ENCODE measurements around the gene CTSH.

Gene CTSH

DNA sequence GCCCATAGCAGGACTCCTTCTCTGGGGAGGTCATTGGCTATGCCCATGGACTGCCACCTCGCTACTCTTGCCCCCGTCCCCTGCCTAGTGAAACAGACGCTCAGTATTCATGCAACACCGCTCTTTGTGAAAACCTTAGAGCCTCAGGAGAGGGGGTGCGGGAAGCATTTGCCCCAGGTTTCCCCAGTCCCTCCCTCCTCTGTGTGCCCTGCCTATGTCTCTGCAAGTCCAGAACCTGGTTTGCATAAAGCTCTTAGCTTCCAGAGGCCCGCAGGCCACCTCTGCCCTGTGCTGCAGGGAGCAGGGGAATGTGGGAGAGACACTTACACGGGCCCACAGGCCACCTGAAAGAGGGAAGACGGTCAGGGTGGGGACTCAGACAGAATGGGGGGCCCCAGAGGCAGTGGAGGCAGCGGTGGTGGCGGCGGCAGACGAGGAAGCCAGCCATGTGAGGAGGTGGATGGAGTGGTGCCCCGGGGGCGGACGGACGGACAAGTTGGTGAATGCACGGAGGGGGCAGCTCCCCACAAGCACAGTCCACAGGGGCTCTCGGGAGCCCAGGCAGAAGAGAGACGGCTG, 33.8 kb upstream of the CTSH start:
- in situ Hi-C loops (cut with MboI; ENCODE audit: low sequenced_read_pairs), result no loop called here

DNA sequence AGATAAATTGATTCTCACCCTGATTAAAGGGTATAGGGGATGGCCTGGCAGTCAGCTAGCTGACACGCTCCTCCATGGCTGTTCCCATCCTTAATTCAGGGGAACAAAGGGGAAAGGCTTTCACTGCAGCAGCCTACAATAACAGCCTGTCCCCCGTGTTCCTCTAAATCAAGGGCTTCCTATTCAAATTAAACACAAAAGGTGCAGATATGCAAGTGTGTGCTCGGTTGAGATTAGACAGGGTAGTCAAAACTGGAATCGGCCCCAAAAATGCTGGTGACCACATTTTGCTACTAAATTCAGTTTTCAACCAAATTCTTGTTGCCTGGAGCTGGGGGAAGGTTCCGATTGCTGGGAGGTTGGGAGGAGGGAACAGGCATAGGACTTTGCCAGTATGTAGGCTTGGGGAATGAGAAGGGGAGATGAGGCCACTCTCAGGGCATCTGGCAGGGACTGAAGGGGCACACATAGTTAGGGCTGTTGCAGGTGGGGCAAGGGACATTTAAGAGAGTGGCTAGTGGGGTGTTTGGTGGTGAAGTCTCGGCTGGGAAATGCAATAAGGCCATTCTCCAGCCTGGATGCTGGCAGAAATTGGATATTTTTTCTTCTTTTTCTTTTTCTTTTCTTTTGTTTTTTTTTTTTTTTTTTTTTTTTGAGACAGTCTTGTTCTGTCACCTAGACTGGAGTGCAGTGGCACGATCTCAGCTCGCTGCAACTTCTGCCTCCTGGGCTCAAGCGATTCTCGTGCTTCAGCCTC, 32.9 kb upstream of the CTSH start:
- in situ Hi-C loops (cut with MboI; ENCODE audit: low sequenced_read_pairs), result no loop called here

DNA sequence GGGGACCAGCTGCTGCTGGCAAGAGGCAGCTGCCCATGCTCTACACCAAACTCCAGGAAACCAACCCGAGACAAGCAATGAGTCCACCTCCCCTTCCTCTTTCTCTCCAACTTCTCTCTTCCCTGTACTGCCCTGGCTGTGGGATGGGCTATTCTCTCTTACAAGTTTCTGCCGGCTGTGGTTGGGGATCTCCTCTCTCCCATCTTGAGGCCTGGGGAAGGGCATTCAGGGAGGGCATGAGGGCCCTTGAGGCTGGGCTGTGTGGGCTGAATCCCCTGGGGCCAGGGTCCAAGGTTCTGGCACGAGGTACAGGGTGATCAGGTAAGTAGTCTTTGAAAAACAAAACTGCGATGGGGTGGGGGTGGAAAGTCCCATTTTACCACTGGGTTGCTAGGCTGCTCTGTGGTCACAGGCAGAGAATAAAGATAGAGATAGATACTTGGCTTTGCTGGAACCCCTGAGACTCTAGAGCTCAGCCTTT, 32.3 kb upstream of the CTSH start:
- in situ Hi-C loops (cut with MboI; ENCODE audit: low sequenced_read_pairs), result no loop called here

DNA sequence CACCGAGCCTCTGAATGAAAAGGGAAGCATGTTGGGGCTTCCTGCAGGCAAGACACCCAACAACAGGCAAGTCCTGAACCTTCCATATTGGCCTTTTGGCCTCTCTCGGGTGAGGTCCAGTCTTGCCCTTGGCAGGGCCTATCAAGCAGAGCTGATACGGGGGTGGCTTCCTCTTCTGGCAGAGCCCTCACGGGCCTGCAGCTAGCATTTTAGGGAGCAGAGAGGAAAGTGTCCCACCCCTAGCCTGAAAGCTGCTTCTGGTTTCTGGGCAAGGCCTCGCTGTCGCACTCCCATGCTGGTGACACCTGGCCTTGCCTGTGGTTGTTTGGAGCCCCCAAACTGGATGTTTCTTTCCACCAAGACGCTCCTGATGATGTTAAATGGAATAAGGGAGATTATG, 31.8 kb upstream of the CTSH start:
- in situ Hi-C loops (cut with MboI; ENCODE audit: low sequenced_read_pairs), result no loop called here

DNA sequence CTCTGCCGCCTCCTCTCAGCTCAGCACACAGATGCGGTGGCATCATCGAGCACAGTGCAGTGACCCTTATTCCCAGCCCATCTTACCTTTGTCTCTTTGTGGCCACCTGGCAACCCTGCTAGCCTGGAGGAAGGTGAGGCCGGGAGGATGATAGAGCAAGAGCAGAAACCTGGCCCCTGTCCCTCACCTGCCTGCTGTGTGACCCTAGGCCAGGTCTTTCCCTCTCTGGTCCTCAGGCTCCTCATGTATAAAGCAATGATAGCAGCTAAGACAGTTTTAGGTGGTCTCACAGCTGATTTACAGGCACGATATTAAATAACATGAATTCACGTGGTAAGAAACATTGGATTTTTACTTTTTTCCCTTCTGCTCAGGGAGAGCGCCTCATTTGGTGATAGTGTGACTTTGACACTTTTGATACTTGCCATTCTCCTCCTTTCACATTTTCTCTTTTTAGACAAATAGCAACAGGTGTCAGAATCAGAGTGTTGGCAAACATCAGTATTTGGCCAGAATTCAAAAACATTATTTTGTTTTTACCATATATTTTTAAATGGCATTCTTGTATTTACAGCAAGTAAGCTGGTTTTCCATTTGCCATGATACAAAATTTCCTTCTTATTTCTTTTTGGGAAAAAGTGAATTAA, 29.5 kb upstream of the CTSH start:
- in situ Hi-C loops (cut with MboI; ENCODE audit: low sequenced_read_pairs), result no loop called here

DNA sequence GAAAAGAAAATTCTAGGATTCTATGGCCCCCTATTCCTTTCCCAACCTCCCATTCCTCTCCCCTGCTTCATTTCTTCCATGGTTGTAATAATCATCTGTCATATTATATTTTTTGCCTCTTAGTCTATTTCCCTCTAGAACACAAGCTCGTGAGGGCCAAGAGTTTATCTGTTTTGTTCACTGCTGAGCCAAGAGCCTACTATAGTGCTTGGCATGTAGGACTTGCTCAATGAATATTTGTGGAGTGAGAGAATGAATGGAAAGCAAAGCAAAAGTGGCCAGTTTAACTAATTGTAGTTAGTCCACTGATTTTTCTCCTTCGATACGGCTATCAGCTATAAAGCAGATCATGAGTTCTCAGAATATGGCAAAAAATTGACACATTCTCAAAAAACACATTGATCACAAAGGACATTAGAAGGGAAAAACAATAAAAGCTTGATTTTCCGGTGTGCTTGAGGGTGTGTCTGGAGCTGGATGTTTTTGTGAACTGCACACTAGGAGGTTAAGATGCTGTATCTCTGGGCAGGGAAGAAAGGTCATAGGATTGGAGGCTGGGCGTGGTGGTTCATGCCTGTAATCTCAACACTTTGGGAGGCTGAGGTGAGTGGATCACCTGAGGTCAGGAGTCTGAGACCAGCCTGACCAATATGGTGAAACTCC, 25.0 kb upstream of the CTSH start:
- in situ Hi-C loops (cut with MboI; ENCODE audit: low sequenced_read_pairs), result no loop called here

DNA sequence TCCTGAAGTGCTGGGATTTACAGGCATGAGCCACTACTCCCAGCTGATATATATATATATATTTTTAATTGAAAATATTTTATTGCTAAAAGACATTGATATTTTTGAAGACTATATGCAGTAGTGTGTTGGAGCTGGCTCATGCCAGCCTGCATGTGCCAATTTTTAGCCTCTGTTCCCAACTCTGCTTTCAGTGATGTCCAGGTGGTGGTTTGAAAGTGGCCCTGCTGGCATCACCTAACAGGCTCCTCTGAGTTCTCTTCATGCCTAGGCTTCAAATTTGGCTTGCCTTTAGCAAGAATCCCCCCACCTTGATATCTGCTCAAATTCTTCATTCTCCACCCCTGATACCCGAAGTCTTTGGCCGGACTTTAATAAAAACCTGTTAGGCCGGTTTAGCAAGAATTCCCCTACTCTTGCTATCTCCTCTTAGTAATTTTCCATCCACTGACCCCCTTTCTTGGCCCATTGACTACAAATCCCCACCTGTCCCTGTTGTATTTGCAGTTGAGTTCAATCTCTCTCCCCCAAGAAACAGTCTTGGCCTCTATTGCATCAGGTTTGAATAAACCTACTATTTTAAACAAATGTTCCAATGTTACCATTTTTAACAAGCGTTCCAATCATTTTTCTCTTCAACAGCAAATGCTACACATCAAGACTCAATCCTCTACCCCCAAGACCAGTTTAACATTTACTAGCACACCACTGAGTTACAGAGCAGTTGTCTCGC, 23.9 kb upstream of the CTSH start:
- in situ Hi-C loops (cut with MboI; ENCODE audit: low sequenced_read_pairs), result no loop called here

DNA sequence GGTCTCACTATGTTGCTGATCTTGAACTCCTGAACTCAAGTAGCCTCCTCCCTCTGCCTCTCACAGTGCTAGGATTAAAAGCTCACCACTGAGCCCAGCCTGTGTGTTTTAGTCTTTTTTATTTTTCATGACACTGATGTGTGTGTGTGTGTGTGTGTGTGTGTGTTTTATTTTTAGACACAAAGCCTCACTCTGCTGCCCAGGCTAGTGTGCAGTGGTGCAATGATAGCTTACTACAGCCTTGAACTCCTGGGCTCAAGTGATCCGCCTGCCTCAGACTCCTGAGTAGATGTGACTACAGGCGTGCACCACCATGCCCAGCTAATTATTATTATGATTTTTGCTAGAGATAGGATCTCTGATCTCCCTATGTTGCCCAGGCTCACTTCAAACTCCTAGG, 23.3 kb upstream of the CTSH start:
- in situ Hi-C loops (cut with MboI; ENCODE audit: low sequenced_read_pairs), result no loop called here

DNA sequence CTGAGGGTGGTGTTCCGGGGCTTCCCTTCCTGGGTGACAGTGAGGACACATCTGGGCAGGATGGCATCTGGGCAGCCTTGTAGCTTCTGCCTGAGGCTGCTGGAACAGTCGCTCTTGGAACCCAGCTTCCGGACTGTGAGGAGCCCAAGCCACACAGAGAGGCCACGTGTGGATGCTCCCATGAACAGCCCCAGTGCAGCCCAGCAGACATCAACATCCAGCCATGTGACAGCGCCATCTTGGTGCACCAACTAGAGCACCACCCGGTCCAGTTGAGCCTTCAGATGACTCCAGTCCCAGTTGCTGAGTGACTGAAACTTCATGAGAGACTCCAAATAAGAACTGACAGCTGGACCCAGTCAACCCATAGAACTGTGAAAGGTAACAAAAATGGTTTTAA, 15.5 kb upstream of the CTSH start:
- in situ Hi-C loops (cut with MboI; ENCODE audit: low sequenced_read_pairs), result no loop called here

DNA sequence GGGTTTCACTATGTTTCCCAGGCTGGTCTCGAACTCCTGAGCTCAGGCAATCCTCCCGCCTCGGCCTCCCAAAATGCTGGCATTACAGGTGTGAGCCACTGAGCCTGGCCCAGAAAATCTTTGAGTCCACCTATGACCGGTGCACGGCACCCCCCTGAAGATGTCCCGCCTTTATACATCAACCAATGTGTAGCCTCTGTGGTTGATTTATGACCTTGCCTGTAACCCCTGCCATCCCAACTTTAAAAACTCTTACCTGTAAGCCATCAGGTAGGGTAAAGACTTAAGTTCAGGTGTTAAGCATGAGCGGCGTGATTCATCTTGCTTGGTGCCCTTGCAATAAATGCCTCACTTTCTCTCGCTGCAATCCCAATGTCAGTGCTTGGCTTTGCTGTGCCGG, 14.5 kb upstream of the CTSH start:
- in situ Hi-C loops (cut with MboI; ENCODE audit: low sequenced_read_pairs), result no loop called here

DNA sequence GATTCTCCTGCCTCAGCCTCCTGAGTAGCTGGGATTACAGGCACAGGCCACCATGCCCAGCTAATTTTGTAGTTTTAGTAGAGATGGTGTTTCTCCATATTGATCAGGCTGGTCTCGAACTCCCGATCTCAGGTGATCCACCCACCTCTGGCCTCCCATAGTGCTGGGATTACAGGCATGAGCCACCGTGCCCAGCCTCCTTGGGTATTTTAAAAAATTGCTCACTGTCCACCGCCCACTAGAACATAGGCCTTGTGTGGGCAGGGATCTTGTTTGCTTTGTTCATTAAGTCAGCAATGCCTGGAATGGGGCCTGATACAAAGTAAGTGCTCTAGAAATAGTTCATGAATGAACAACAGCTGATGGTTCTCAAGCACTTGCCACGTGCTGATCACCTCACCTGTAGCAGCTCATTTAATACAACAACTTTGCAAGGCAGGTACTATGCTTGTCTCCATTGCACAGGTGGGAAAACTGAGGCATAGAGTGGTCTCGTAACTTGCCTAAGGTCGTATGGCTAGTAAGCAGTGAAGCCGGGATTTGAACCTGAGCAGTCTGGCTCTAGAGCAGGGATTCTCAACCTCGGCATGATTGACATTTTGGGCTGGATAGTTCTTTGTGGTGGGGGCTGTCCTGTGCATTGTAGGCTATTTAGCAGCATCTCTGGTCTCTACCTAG, 12.7 kb upstream of the CTSH start:
- in situ Hi-C loops (cut with MboI; ENCODE audit: low sequenced_read_pairs), result no loop called here

DNA sequence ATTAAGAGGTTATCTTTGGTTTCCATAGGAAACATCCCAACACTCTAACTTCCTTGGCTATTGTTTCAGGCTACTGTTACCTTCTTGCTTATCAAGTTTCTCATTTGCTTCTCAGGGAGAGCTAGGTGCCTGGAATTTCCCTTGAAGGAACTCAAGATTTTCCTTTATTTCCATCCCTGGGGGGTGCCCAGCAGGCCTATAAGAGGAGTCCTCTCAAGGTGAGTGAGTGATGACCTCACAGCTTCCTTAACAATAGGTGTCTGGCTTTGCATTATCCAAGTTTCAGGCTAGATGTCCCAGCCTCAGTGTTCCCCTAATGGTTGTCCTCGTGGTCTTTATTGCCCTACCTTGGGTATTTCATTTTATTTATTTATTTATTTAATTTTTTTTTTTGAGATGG, 12.1 kb upstream of the CTSH start:
- in situ Hi-C loops (cut with MboI; ENCODE audit: low sequenced_read_pairs), result no loop called here

DNA sequence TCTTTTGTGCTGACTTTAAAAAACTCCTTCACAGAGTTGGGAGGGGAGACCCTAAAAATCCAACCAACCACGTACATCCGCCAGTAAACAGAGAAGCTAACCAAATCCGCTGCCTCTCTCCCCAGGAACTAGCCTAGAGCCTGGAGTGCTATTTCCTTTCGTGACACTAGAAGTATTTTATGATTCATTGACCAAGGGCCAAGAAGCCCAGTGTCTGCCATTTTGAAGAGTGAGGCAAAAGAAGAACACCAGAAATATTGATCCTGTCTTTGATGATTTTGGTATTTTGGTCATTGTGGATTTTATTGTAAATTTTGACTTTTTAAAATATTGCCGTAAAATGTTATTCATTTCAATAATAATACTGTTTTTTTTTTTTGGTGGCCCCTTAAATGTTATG, 10.5 kb upstream of the CTSH start:
- in situ Hi-C loops (cut with MboI; ENCODE audit: low sequenced_read_pairs), result no loop called here

DNA sequence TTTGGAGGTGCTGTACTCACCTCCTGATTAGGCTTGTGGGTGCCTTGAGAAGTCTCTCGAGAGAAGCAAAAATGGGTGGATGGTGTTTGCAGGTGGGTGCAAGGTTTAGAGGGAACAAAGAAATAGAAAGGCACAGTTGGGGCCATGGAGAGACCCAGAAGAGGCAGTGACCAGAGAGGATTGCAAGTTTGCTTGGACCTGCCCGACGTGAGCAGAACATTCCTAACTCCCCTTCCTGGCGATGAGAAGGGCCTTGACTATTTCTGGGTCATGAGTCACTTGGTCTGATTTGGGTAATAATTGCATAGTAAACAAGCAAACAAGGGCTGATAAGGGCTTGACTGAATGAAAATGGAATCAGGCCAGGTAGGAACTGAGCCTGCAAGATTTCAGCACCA, 7.0 kb upstream of the CTSH start:
- in situ Hi-C loops (cut with MboI; ENCODE audit: low sequenced_read_pairs), result no loop called here

DNA sequence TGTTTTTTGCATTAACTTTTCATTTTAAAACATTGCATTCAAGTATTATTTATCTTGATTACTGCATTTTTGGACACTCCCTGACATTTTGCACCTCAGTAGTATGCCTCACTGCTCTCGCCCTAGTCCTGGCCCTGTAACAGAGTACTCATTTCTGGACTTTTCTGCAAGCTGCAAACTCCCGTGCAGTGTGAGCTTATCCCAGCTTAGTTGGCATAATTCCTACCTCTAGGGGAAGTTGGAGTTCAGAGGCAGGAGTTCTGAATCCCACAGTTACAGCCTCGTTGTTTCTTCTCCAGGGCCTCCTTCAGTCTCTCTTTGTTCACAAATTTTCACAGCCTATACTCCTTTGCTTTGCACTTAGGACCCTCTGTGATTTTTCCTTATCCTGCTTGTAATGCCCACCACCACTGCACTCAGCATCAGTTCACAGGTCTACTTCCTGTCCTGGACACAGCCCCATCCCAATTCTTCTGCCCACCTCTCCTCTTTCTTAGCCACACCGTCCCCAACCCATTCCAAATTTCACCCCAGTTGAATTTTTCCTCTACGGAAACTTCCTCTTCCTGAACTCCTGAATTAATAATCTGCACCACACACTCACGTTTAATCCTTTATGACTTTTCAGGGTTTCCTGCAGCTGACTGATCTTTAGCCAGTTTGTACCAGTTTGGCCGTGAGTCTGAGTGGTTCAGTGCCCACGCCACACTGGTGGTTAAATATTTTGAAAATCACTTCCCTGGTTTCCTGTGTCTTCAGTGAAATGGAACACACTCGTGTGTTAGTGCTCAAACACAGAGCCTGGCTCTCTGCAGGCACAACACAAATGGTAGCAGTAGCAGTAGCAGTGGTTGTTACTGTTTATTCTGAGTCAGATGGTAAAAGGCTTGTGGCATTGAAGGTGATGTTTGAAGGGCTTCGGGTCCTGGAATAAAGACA, 6.3 kb upstream of the CTSH start:
- in situ Hi-C loops (cut with MboI; ENCODE audit: low sequenced_read_pairs), result no loop called here

DNA sequence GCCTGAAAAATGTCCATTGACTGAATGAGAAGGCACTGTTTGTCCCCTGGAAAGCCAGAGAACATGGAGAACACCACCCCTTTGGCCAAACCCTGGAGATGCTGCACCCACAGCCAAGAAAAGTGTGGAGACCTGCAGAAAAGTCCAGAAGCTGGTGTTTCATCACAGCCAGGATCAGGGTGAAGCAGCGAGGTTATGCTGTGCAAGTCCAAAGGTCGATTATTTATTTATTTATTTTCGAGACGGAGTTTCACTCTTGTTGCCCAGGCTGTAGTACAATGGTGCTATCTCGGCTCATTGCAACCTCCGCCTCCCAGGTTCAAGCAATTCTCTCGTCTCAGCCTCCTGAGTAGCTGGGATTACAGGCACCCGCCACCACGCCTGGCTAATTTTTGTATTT, 5.5 kb upstream of the CTSH start:
- in situ Hi-C loops (cut with MboI; ENCODE audit: low sequenced_read_pairs), result no loop called here

DNA sequence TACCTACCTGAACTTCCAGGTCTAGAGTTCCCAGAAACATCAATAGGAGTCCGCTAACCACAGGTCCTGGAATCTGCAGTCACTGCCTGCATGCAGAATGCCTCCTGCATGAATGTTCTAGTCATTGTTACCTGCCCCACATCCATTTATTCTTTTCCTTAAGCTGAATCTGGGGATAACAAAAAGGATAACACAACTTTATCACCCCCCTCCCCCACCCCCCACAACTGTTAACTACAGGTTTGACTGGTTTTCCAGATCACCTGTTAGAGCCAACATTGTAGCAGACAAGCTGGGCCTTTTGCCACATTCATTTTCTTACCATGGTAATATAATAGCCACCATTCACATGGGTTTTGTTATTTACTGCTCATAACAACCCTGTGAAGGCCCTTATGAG, 4.6 kb upstream of the CTSH start:
- in situ Hi-C loops (cut with MboI; ENCODE audit: low sequenced_read_pairs), result no loop called here

DNA sequence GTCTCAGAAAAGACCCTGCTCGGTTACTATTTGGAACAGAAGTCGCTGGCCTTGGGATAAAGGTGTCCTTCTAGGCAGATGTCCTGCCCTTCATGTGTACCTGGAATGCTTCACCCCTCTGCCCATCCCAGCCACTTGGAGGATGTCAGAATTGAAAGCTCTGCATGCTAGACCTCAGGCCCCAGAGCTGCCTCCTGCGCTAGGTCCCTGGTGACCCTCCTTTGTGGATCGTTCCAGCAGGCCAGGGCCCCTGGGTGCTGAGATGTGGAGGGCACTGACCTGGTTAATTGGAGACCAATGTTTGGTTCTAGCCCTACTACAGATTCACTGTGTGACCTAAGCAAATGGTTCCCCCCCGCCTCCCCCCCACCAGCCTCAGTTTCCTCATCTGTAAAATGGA, 2.7 kb upstream of the CTSH start:
- in situ Hi-C loops (cut with MboI; ENCODE audit: low sequenced_read_pairs), result no loop called here

DNA sequence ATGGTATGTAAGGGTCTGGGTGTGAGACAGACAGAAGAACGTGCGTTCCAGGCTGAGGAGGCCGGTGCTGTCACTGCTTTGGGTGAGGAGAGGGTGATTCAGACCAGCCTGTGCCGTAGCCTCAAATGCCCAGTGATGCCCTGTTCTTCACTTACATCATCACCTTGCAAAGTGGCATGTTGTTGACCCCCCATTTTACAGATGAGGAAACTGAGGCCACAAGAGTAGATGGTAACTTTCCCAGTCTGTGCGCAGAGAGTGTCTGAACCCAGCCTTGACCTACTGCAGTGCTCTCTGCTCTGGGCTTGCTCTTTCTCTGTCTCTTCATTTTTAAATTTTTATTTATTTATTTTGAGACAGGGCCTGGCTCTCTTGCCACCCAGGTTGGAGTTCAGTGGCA, 1.6 kb upstream of the CTSH start:
- in situ Hi-C loops (cut with MboI; ENCODE audit: low sequenced_read_pairs), result no loop called here

DNA sequence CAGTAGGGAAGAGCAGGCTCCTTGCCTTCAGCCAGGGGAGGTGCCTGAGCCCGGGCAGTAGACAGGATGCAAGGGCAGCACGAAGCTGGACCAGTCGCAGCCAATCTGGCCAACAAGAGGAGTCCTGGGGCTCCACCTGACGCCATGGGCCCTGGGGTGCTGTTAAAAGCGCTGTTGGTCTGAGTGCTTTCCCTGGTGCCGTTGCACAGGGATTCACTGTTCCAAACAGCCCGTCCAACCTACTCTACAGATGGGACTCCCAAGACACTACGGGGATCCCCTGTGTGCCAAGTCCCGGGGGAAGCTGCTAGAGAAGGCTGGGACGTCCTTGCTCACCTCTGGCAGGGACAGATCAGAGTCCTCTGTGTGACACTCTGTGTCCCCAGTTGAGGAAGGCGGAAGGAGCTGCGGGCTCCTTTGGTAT, 632 bp downstream of the CTSH start:
- in situ Hi-C loops (cut with MboI; ENCODE audit: low sequenced_read_pairs), result no loop called here
